Measurements from ENCODE around the gene ZFP30.

ZFP30 gene

GRCh38 chr19:37655689-37656371 lies 565 bp upstream of the ZFP30 start:
- Histone ChIP-seq H3K4me2 (ENCODE audit: low read length) (peak overlapping the region; percentile 91), H3K36me3 (replicated peaks; ENCODE audit: low read depth, low read length) (peaks cover 42% of the 10 kb centered on the region), H4K20me1 (ENCODE audit: insufficient read depth, low read length) (no peaks in the 10 kb centered on the region), H3K4me3 (ENCODE audit: low read length) (peak overlapping the region; percentile 85), H3K79me2 (ENCODE audit: low read length) (peaks cover 50% of the 10 kb centered on the region), H3K4me1 (ENCODE audit: low read length) (peaks cover 11% of the 10 kb centered on the region; the same call in 1 of the 2 replicates), H3K27me3 (ENCODE audit: low read depth, low read length) (no peaks in the 10 kb centered on the region), H3K9me3 (ENCODE audit: insufficient read depth, low read length) (peaks cover 13% of the 10 kb centered on the region), H2AFZ (ENCODE audit: low read depth, low read length) (peak overlapping the region; percentile 89), H3K27ac (ENCODE audit: low read length) (peak overlapping the region; percentile 69), H3K9ac (ENCODE audit: low read length) (peak overlapping the region; percentile 90)
- TF ChIP-seq EZH2phosphoT487 (IDR thresholded peaks at IDR 0.05; ENCODE audit: low read depth), result no peak
- TF ChIP-seq CTCF (IDR thresholded peaks at IDR 0.05; ENCODE audit: low read depth, low read length), result no peak

DNA sequence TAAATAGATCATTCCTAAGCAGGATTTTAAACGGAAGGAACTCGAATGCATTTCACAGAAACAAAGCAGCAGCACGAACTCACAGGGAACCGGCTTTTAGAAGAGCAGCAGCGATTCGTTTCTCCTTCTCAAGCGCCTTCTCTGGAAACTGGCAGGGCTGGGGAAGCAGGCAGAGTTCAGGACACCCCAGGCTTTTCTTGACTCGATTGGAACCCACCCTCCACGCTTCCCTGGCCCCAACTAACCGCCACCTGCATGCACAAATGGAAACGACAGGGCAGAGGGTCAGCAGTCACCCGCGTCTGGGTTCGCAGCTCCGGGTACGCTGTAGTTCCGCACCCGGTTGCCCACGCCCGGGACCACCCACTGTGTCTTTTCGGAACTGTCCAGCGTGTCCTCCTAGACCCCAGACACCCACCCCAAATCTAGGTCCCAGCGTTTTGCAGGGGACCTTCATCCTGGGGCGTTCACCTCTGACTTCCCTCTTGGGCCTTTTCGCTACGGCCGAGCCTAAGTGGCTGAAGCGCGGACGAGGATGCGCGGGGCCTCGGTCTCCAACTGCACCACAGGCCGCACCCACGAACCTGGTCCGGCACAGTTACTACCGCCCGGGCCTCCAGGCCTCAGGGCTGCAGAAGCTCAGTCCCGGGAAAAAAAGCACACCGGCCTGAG lies 500 bp downstream of the ZFP30 start:
- H3K4me2 ChIP-seq (ENCODE audit: low read length), result peak overlapping the region; percentile 91
- peak overlapping the region; percentile 69 for H3K27ac ChIP-seq (ENCODE audit: low read length)
- H3K4me1 ChIP-seq (ENCODE audit: low read length), result peaks cover 11% of the 10 kb centered on the region; the same call in 1 of the 2 replicates
- no peaks in the 10 kb centered on the region for H4K20me1 ChIP-seq (ENCODE audit: insufficient read depth, low read length)
- peaks cover 13% of the 10 kb centered on the region; the same call in 1 of the 2 replicates for H3K9me3 ChIP-seq (ENCODE audit: insufficient read depth, low read length)
- H3K79me2 ChIP-seq (ENCODE audit: low read length), result peaks cover 60% of the 10 kb centered on the region
- no peak for TF ChIP-seq EZH2phosphoT487 (IDR thresholded peaks at IDR 0.05; ENCODE audit: low read depth)
- TF ChIP-seq CTCF (IDR thresholded peaks at IDR 0.05; ENCODE audit: low read depth, low read length), result no peak
- no peaks in the 10 kb centered on the region for H3K27me3 ChIP-seq (ENCODE audit: low read depth, low read length)
- H3K36me3 ChIP-seq (replicated peaks; ENCODE audit: low read depth, low read length), result peaks cover 46% of the 10 kb centered on the region
- H3K9ac ChIP-seq (ENCODE audit: low read length), result peak overlapping the region; percentile 90
- peak overlapping the region; percentile 89 for H2AFZ ChIP-seq (ENCODE audit: low read depth, low read length)
- H3K4me3 ChIP-seq (ENCODE audit: low read length), result peak overlapping the region; percentile 85

- H3K4me2 ChIP-seq (ENCODE audit: low read length), result peak overlapping the region; percentile 91
- H4K20me1 ChIP-seq (ENCODE audit: insufficient read depth, low read length), result no peaks in the 10 kb centered on the region
- no peak overlapping the region for H2AFZ ChIP-seq (ENCODE audit: low read depth, low read length)
- peak overlapping the region; percentile 85 for H3K4me3 ChIP-seq (ENCODE audit: low read length)
- H3K27me3 ChIP-seq (ENCODE audit: low read depth, low read length), result no peaks in the 10 kb centered on the region
- peaks cover 14% of the 10 kb centered on the region; the same call in 1 of the 2 replicates for H3K9me3 ChIP-seq (ENCODE audit: insufficient read depth, low read length)
- peak overlapping the region; percentile 69 for H3K27ac ChIP-seq (ENCODE audit: low read length)
- peaks cover 11% of the 10 kb centered on the region; the same call in 1 of the 2 replicates for H3K4me1 ChIP-seq (ENCODE audit: low read length)
- TF ChIP-seq EZH2phosphoT487 (IDR thresholded peaks at IDR 0.05; ENCODE audit: low read depth) (no peak), CTCF (IDR thresholded peaks at IDR 0.05; ENCODE audit: low read depth, low read length) (0 out of 2 replicates have a peak, but pooled peaks have one; percentile 0)
- H3K9ac ChIP-seq (ENCODE audit: low read length), result peak overlapping the region; percentile 90
- H3K36me3 ChIP-seq (replicated peaks; ENCODE audit: low read depth, low read length), result peaks cover 47% of the 10 kb centered on the region
- H3K79me2 ChIP-seq (ENCODE audit: low read length), result peaks cover 67% of the 10 kb centered on the region
These were observed 1.1 kb downstream of the ZFP30 start for GRCh38 chr19:37654118-37654517.
